RWPE2 (cell line): Measurements from ENCODE around the gene B4GALT4.

Experiments
- ATAC-seq: fragments of 200-7000 bp; cut with Tn5 transposase; 3 replicates; pipeline ENCODE4 v1.9.1; 2021; ENCODE audit warnings: low read depth
- DNase-seq: peaks from one replicate; pipeline ENCODE4 v3.0.0-alpha.2; 2020; ENCODE audit warnings: low spot score
- H3K27ac ChIP-seq: fragments of 450-650 bp; 2 replicates; pipeline ENCODE4 v1.5.1; 2017; ENCODE audit warnings: mild to moderate bottlenecking; ENCODE audit not compliant: poor library complexity, severe bottlenecking
- H3K27me3 ChIP-seq: fragments of 250-450 bp; sonication (Bioruptor Pico); 2 replicates; pipeline ENCODE4 v1.5.1; 2021; ENCODE audit warnings: mild to moderate bottlenecking, moderate library complexity; ENCODE audit not compliant: insufficient read depth, poor library complexity, severe bottlenecking
- H3K36me3 ChIP-seq: fragments of 250-450 bp; sonication (Bioruptor Pico); 2 replicates; pipeline ENCODE4 v1.5.1; 2020; ENCODE audit warnings: low read depth, mild to moderate bottlenecking, moderate library complexity
- H3K4me1 ChIP-seq: fragments of 250-450 bp; sonication (Bioruptor Pico); 2 replicates; pipeline ENCODE4 v1.5.1; 2021; ENCODE audit warnings: mild to moderate bottlenecking, moderate library complexity; ENCODE audit not compliant: insufficient read depth, poor library complexity, severe bottlenecking
- H3K4me3 ChIP-seq: fragments of 250-450 bp; sonication (Bioruptor Pico); 2 replicates; pipeline ENCODE4 v1.5.1; 2021; ENCODE audit warnings: mild to moderate bottlenecking, moderate library complexity; ENCODE audit not compliant: severe bottlenecking
- H3K9me3 ChIP-seq: fragments of 250-450 bp; sonication (Bioruptor Pico); 2 replicates; pipeline ENCODE4 v1.5.1; 2021; ENCODE audit warnings: mild to moderate bottlenecking, moderate library complexity; ENCODE audit not compliant: severe bottlenecking
- TF ChIP-seq, protein P1 (sequence below): fragments of 450-650 bp; IDR thresholded peaks from one replicate; pipeline ENCODE4 v1.5.1; 2017; ENCODE audit warnings: mild to moderate bottlenecking, moderate library complexity; ENCODE audit not compliant: poor library complexity, severe bottlenecking

The B4GALT4 gene

GRCh38 chr3:119207512-119207875 lies 33.2 kb downstream of the B4GALT4 start:
- Histone ChIP-seq H3K4me1 (peaks cover 4% of the 10 kb centered on the region), H3K27me3 (no peaks in the 10 kb centered on the region)

GRCh38 chr3:119206611-119207511 lies 33.8 kb downstream of the B4GALT4 start:
- Histone ChIP-seq H3K4me3 (no peak overlapping the region), H3K9me3 (no peaks in the 10 kb centered on the region), H3K4me1 (peaks cover 4% of the 10 kb centered on the region), H3K27me3 (no peaks in the 10 kb centered on the region), H3K36me3 (no peaks in the 10 kb centered on the region; the same call in 1 of the 2 replicates), H3K27ac (peak overlapping the region; percentile 12)
- ATAC-seq (peak; percentile 85), DNase-seq (no peak)
- TF ChIP-seq, protein P1, sequence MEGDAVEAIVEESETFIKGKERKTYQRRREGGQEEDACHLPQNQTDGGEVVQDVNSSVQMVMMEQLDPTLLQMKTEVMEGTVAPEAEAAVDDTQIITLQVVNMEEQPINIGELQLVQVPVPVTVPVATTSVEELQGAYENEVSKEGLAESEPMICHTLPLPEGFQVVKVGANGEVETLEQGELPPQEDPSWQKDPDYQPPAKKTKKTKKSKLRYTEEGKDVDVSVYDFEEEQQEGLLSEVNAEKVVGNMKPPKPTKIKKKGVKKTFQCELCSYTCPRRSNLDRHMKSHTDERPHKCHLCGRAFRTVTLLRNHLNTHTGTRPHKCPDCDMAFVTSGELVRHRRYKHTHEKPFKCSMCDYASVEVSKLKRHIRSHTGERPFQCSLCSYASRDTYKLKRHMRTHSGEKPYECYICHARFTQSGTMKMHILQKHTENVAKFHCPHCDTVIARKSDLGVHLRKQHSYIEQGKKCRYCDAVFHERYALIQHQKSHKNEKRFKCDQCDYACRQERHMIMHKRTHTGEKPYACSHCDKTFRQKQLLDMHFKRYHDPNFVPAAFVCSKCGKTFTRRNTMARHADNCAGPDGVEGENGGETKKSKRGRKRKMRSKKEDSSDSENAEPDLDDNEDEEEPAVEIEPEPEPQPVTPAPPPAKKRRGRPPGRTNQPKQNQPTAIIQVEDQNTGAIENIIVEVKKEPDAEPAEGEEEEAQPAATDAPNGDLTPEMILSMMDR: peak; percentile 17

More at GRCh38 chr3:119207512-119207875, 33.2 kb downstream of the B4GALT4 start:
- DNase-seq: no peak
- Histone ChIP-seq H3K27ac (peak overlapping the region; percentile 12), H3K36me3 (peaks cover 3% of the 10 kb centered on the region), H3K4me3 (no peak overlapping the region), H3K9me3 (no peaks in the 10 kb centered on the region)
- ATAC-seq: no peak
- TF ChIP-seq, protein P1: no peak

DNA sequence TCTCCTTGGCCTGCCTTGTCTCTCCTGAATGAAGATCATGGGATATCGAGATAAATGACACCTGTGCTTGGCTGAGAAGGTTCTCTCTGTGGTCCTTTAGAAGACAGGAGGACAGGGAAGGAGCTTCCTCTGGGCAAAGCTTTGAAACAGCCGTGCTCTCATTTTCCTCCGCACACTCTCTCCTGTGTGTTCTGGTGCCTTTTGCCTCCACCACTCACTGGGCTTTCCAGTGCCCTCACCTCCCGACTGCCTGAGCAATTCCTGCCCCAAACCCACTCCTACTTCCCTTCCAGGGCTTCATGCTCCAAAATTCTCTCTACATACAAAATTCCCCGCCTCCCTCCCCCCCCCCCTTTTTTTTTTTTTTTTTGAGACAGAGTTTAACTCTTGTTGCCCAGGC lies 35.0 kb downstream of the B4GALT4 start:
- ATAC-seq (no peak), DNase-seq (no peak)
- Histone ChIP-seq H3K27ac (no peak overlapping the region), H3K4me1 (peaks cover 4% of the 10 kb centered on the region), H3K9me3 (no peaks in the 10 kb centered on the region), H3K27me3 (no peaks in the 10 kb centered on the region), H3K36me3 (no peaks in the 10 kb centered on the region), H3K4me3 (no peak overlapping the region)
- TF ChIP-seq, protein P1: no peak

GRCh38 chr3:119205209-119205608 lies 35.5 kb downstream of the B4GALT4 start:
- Histone ChIP-seq H3K27me3 (no peaks in the 10 kb centered on the region), H3K36me3 (no peaks in the 10 kb centered on the region), H3K9me3 (no peaks in the 10 kb centered on the region), H3K27ac (no peak overlapping the region), H3K4me3 (no peak overlapping the region), H3K4me1 (peaks cover 4% of the 10 kb centered on the region)
- no peak for ATAC-seq
- TF ChIP-seq, protein P1: no peak
- no peak for DNase-seq

- Histone ChIP-seq H3K4me1 (no peaks in the 10 kb centered on the region), H3K27ac (no peak overlapping the region), H3K27me3 (no peaks in the 10 kb centered on the region), H3K9me3 (no peaks in the 10 kb centered on the region), H3K4me3 (no peak overlapping the region), H3K36me3 (no peaks in the 10 kb centered on the region)
- TF ChIP-seq, protein P1: no peak
- peak; percentile 48; the same call in 2 of the 3 replicates for ATAC-seq
- DNase-seq: no peak
These were observed 44.8 kb downstream of the B4GALT4 start for GRCh38 chr3:119195911-119196310.
